ENCODE measurements around the gene DLX5. TPM values are rescaled to one million over a fixed set of nuclear protein-coding genes. Genes with fewer than 3 reads are reported as not detected.

The DLX5 gene
- total RNA-seq, 1 donor from 2014 or later: 33.4 TPM

DNA sequence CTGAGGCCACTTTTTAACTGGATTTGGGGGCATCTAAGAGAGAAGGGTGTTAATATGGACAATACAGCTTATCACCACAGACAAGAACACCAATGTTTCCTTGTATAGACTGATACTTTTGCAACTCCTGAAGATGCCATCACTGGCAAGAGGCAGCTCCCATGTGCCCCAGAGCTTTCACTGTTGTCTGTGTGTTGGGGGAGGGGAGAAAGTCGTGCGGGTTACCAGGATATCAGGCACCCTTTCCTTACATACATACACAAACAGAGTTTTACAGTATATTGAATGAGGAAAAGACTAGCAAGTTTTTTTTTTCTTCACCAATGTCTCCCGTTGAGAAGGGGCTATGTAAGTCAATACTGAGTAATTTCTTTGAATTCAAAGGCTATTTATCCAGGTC lies 23.4 kb downstream of the DLX5 start:
- TF ChIP-seq, protein P1, sequence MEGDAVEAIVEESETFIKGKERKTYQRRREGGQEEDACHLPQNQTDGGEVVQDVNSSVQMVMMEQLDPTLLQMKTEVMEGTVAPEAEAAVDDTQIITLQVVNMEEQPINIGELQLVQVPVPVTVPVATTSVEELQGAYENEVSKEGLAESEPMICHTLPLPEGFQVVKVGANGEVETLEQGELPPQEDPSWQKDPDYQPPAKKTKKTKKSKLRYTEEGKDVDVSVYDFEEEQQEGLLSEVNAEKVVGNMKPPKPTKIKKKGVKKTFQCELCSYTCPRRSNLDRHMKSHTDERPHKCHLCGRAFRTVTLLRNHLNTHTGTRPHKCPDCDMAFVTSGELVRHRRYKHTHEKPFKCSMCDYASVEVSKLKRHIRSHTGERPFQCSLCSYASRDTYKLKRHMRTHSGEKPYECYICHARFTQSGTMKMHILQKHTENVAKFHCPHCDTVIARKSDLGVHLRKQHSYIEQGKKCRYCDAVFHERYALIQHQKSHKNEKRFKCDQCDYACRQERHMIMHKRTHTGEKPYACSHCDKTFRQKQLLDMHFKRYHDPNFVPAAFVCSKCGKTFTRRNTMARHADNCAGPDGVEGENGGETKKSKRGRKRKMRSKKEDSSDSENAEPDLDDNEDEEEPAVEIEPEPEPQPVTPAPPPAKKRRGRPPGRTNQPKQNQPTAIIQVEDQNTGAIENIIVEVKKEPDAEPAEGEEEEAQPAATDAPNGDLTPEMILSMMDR (IDR thresholded peaks at IDR 0.05; ENCODE audit: unreplicated experiment): no peak
- no peak overlapping the region for H3K27ac Mint-ChIP-seq

DNA sequence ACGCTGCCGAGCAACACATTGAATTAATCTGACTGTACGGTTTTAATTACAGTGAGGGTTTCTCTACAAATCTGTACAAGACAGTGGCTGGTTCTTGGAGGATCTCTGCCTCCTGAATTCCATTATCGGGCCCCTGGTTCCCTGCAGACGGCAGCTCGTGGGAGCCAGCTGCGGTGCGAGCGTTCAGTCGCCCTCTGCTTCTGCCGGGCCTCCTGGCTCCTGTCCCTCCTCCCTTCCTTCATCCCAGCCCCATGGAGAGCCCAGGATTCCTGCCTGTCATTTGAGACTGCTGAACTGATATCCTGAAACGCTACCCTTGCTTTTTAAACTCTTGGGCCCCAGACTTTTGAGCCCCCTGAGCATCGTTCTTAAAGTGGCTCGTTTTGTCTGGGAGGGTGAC lies 25.9 kb downstream of the DLX5 start:
- peaks cover 99% of the 10 kb centered on the region for H3K27me3 Mint-ChIP-seq (ENCODE audit: low read depth)
- TF ChIP-seq, protein P1 (IDR thresholded peaks at IDR 0.05; ENCODE audit: unreplicated experiment): no peak
- H3K9me3 Mint-ChIP-seq: no peaks in the 10 kb centered on the region
- H3K27ac Mint-ChIP-seq: no peak overlapping the region
- no peak overlapping the region for H3K4me3 Mint-ChIP-seq
- peaks cover 44% of the 10 kb centered on the region for H3K4me1 Mint-ChIP-seq
- DNase-seq (ENCODE audit: low spot score in 2 of 2, unreplicated experiment in 2 of 2): no peak
- peaks cover 4% of the 10 kb centered on the region for H3K36me3 Mint-ChIP-seq

More for the DNA sequence above, 23.4 kb downstream of the DLX5 start:
- DNase-seq (ENCODE audit: low spot score in 2 of 2, unreplicated experiment in 2 of 2): no peak
- H3K27me3 Mint-ChIP-seq (ENCODE audit: low read depth): peaks cover 96% of the 10 kb centered on the region
- H3K4me1 Mint-ChIP-seq: peaks cover 50% of the 10 kb centered on the region
- peaks cover 4% of the 10 kb centered on the region for H3K36me3 Mint-ChIP-seq
- no peak overlapping the region for H3K4me3 Mint-ChIP-seq
- no peaks in the 10 kb centered on the region for H3K9me3 Mint-ChIP-seq

DNA sequence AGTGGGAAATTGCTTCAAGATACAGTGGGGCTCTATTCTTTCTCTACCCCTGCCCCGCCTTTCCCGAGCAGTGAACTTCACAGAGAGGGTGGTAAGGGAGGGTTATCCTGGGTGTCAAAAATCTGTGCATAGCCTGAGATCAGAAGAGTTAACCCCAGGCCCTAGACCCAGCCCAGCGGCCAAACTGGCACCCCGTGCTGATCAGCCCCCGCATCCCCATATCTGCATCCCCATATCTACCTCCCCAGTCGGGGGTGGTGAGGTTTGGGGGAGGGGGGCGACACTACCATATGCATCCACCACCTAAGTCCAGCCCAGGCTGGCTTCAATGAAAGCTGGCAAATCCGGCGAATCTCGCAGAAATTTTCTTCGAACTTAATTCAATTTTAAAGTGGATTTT lies 26.3 kb downstream of the DLX5 start:
- no peak for DNase-seq (ENCODE audit: low spot score in 2 of 2, unreplicated experiment in 2 of 2)
- peaks cover 4% of the 10 kb centered on the region for H3K36me3 Mint-ChIP-seq
- H3K27me3 Mint-ChIP-seq (ENCODE audit: low read depth): peaks cover 99% of the 10 kb centered on the region
- H3K9me3 Mint-ChIP-seq: no peaks in the 10 kb centered on the region
- TF ChIP-seq, protein P1 (IDR thresholded peaks at IDR 0.05; ENCODE audit: unreplicated experiment): no peak
- no peak overlapping the region for H3K27ac Mint-ChIP-seq
- peak overlapping the region; percentile 24 for H3K4me3 Mint-ChIP-seq
- peaks cover 43% of the 10 kb centered on the region for H3K4me1 Mint-ChIP-seq

DNA sequence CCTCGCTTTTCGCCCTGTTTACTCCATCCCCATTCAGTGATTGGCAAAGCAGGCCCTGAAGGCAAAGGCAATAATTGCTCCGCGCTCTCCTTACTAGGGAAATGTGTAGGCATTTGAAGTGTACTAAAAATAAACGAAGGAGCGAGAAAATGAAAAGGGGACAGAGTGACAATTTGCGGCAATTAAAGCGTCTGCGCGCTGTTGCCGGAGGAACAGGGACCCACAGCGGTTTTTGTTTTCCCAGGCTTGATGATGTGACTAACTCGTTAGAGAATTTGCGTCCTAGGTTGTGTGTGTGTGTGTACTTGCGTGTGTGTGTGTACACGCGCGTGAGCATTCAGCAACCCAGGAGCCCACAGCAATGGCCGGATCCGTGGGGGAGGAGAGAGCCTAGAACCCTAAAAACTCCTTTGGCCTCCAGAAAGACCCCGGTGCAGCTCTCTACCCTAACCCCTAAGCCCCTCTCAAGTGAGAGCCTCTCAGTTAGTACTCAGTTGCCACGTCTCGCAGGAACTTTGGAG lies 27.1 kb downstream of the DLX5 start:
- DNase-seq (ENCODE audit: low spot score in 2 of 2, unreplicated experiment in 2 of 2): no peak
- Mint-ChIP-seq H3K4me1 (peaks cover 40% of the 10 kb centered on the region), H3K4me3 (no peak overlapping the region), H3K27me3 (ENCODE audit: low read depth) (peaks cover 99% of the 10 kb centered on the region), H3K9me3 (no peaks in the 10 kb centered on the region), H3K36me3 (peaks cover 4% of the 10 kb centered on the region), H3K27ac (no peak overlapping the region)
- TF ChIP-seq, protein P1 (IDR thresholded peaks at IDR 0.05; ENCODE audit: unreplicated experiment): no peak

DNA sequence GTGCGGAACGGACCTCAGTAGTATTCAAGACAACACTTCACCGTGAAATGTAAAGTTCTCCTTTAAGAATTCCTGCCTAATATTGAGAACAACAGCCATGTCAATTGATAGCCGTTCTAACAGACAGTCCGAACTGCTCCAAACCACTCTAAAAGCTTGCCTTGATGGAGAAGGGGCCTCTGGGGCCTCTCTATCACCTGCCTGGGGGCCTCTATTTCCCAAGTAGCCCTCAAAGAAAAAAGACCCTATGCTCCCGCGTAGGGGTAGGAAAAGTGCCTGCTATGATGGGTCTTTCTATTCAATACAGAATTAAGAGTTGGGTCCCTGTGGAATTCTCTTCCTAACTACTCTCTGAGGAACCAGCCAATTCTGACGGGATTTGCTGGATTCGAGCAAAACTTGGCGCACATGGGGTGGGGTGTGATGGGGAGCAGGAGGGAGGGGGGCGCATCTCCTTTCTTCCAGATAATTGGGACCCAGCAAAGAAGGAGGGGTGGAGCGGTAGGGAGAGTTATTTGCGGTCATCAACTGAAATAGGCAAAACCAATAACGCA lies 27.6 kb downstream of the DLX5 start:
- Mint-ChIP-seq H3K36me3 (no peaks in the 10 kb centered on the region), H3K4me3 (peak overlapping the region; percentile 53)

More for the DNA sequence above, 27.6 kb downstream of the DLX5 start:
- no peak for DNase-seq (ENCODE audit: low spot score in 2 of 2, unreplicated experiment in 2 of 2)
- TF ChIP-seq, protein P1 (IDR thresholded peaks at IDR 0.05; ENCODE audit: unreplicated experiment): no peak
- Mint-ChIP-seq H3K27ac (no peak overlapping the region), H3K9me3 (no peaks in the 10 kb centered on the region), H3K4me1 (peaks cover 43% of the 10 kb centered on the region), H3K27me3 (ENCODE audit: low read depth) (peaks cover 99% of the 10 kb centered on the region)

Measured in mesothelial cell of epicardium (in vitro differentiated cells).